GM12875 (cell line): Measurements from ENCODE around the gene SLC12A5.

Source experiments
- H3K4me3 ChIP-seq: one replicate; pipeline ENCODE4 v1.5.1; 2011; ENCODE audit warnings: low read depth, low read length, control low read depth
- TF ChIP-seq, protein P1 (sequence below): IDR thresholded peaks from 2 replicates; pipeline ENCODE4 v1.5.1; 2011; ENCODE audit warnings: low read depth, mild to moderate bottlenecking, control low read depth, inconsistent platforms, low read length, moderate library complexity, borderline replicate concordance; ENCODE audit not compliant: insufficient read depth

Gene SLC12A5

DNA sequence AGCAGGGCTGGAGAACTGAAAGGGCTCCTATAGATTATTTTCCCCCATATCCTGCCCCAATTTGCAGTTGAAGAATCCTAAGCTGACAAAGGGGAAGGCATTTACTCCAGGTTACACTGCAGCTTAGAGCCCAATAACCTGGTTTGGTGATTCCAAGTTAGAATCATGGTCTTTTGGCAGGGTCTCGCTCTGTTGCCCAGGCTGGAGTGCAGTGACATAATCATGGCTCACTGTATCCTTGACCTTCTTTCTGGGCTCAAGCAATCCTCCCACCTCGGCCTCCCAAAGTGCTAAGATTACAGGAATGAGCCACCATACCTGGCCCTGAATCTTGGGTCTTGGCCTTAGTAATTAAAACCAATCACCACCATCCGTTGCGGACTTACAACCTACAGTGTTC is 21.3 kb upstream of the SLC12A5 start:
- H3K4me3 ChIP-seq = no peak overlapping the region
- TF ChIP-seq, protein P1, sequence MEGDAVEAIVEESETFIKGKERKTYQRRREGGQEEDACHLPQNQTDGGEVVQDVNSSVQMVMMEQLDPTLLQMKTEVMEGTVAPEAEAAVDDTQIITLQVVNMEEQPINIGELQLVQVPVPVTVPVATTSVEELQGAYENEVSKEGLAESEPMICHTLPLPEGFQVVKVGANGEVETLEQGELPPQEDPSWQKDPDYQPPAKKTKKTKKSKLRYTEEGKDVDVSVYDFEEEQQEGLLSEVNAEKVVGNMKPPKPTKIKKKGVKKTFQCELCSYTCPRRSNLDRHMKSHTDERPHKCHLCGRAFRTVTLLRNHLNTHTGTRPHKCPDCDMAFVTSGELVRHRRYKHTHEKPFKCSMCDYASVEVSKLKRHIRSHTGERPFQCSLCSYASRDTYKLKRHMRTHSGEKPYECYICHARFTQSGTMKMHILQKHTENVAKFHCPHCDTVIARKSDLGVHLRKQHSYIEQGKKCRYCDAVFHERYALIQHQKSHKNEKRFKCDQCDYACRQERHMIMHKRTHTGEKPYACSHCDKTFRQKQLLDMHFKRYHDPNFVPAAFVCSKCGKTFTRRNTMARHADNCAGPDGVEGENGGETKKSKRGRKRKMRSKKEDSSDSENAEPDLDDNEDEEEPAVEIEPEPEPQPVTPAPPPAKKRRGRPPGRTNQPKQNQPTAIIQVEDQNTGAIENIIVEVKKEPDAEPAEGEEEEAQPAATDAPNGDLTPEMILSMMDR = no peak

DNA sequence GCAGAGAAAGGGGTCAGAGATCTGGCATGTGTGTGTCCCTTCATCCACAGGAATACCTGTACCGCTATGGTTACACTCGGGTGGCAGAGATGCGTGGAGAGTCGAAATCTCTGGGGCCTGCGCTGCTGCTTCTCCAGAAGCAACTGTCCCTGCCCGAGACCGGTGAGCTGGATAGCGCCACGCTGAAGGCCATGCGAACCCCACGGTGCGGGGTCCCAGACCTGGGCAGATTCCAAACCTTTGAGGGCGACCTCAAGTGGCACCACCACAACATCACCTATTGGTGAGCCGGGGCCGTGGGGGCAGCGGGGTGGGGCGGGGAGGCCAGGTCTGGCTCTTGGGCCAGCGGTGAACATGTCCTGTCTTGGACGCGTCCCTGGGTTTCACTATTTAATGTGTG is 19.2 kb upstream of the SLC12A5 start:
- TF ChIP-seq, protein P1 = no peak
- no peak overlapping the region for H3K4me3 ChIP-seq

DNA sequence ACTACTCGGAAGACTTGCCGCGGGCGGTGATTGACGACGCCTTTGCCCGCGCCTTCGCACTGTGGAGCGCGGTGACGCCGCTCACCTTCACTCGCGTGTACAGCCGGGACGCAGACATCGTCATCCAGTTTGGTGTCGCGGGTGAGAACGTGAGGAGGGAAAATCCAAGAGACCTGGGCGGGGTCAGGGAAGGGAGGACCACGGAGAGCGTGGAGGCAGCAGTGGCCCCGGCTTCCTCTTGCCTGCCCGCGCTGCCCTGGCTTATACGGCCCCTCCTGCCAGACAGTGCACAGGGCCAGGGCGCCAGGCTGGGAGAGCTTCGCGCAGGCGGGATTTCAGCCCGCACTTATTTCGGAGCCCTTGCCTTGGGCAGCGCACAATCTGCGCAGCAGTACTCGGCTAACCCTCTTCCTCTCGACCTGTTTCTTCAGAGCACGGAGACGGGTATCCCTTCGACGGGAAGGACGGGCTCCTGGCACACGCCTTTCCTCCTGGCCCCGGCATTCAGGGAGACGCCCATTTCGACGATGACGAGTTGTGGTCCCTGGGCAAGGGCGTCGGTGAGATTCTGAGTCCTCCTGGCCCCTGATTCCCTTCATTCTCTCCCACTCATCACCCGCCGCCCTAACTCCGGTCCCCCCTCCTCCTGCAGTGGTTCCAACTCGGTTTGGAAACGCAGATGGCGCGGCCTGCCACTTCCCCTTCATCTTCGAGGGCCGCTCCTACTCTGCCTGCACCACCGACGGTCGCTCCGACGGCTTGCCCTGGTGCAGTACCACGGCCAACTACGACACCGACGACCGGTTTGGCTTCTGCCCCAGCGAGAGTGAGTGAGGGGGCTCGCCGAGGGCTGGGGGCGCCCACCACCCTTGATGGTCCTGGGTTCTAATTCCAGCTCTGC is 18.3 kb upstream of the SLC12A5 start:
- peak overlapping the region; percentile 2 for H3K4me3 ChIP-seq
- TF ChIP-seq, protein P1 = no peak

DNA sequence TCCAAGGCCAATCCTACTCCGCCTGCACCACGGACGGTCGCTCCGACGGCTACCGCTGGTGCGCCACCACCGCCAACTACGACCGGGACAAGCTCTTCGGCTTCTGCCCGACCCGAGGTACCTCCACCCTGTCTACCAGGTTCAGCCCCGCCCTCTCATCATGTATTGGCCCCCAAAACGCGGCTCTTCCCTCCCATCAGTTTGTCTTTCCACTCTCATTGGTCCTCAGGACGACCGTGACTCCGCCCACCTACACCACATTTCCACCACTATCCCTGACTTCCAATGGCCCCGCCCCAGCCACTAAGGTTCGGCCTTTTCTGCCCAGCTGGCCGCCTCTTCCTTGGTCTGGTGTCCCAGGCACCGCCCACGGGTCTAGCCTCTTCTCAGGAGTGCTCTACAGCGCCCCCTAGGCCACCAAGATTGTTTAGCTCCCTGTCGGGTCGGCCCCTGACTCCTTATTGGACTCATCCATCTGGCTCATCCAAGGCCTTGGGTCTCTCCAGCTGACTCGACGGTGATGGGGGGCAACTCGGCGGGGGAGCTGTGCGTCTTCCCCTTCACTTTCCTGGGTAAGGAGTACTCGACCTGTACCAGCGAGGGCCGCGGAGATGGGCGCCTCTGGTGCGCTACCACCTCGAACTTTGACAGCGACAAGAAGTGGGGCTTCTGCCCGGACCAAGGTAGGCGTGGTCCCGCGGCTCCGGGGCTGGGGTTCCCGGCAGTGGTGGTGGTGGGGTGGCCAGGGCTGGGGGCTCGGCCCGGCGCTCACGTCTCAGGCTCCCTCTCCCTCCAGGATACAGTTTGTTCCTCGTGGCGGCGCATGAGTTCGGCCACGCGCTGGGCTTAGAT is 17.2 kb upstream of the SLC12A5 start:
- TF ChIP-seq, protein P1 = peak; percentile 51
- H3K4me3 ChIP-seq = no peak overlapping the region

DNA sequence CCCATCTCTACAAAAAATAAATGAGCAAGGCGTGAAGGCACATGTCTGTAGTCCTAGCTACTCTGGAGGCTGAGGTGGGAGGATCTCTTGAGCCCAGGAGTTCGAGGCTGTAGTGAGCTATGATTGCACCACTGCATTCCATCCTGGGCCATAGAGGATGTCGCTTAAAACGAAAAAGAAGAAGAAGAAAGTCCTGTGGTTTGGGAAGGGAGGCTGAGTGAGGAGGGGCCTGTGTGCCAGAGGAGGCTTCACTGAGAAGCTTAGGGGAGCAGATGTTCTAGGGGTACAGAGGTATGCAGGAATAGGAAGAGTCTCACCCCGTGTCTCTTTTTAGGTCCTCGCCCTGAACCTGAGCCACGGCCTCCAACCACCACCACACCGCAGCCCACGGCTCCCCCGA is 16.1 kb upstream of the SLC12A5 start:
- no peak overlapping the region for H3K4me3 ChIP-seq
- TF ChIP-seq, protein P1 = no peak

GRCh38 chr20:46013322-46013828 is 15.6 kb upstream of the SLC12A5 start:
- TF ChIP-seq, protein P1 = no peak
- H3K4me3 ChIP-seq = no peak overlapping the region
